Left renal cortex interstitium (tissue), 4 donors: ENCODE measurements around the gene NTN3. TPM values are rescaled to one million over a fixed set of nuclear protein-coding genes. Genes with fewer than 3 reads are reported as not detected.
A peak's percentile ranks its signal among the peaks of the same experiment; 100 is the strongest.

Source experiments
- DNase-seq, 4 donors: peaks; one replicate each; pipeline ENCODE4 v3.0.0-alpha.2; 2013; ENCODE audit warnings: low read depth in 4 of 4, low spot score in 2 of 4, missing footprints in 1 of 4
- polyA plus RNA-seq, 4 donors: library from polyadenylated mRNA; unstranded; fragments of 120-200 nt; gene quantifications; one replicate each; pipeline ENCODE4 v1.2.1, GENCODE V29; 2013; ENCODE audit not compliant: insufficient read length in 4 of 4

The NTN3 gene
- polyA plus RNA-seq, 4 donors = 1.9 to 5.0 (median 3.8) TPM

GRCh38 chr16:2494616-2495015 is 23.5 kb downstream of the NTN3 start:
- DNase-seq = no peak

GRCh38 chr16:2495041-2495440 is 23.9 kb downstream of the NTN3 start:
- DNase-seq = no peak

GRCh38 chr16:2496223-2497115 is 25.4 kb downstream of the NTN3 start:
- no peak for DNase-seq

DNA sequence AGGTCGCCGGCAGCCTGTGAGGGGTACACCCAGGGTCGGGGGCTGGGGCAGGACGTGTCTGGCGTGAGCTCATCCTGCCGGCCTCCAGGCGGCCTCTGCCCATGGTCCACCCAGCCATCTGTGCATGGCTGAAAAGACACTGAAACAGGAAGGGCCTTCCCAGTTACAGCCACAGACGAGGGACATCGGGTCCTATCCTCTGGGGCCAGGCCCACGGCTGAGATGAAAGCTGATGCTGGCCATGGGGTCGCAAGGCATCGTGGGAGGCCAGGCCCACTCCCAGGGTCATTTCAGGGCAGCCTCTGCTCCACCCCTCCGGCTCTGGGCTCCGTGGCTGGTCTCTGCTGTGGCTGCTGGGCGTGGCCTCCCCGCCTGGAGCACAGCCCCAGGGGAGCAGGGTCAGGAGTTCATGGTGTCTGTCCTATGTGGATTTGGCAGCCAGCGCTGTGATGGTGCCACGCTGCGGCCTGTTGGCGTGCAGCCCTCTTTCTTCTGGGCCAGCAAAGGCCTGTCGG is 26.1 kb downstream of the NTN3 start:
- no peak for DNase-seq

DNA sequence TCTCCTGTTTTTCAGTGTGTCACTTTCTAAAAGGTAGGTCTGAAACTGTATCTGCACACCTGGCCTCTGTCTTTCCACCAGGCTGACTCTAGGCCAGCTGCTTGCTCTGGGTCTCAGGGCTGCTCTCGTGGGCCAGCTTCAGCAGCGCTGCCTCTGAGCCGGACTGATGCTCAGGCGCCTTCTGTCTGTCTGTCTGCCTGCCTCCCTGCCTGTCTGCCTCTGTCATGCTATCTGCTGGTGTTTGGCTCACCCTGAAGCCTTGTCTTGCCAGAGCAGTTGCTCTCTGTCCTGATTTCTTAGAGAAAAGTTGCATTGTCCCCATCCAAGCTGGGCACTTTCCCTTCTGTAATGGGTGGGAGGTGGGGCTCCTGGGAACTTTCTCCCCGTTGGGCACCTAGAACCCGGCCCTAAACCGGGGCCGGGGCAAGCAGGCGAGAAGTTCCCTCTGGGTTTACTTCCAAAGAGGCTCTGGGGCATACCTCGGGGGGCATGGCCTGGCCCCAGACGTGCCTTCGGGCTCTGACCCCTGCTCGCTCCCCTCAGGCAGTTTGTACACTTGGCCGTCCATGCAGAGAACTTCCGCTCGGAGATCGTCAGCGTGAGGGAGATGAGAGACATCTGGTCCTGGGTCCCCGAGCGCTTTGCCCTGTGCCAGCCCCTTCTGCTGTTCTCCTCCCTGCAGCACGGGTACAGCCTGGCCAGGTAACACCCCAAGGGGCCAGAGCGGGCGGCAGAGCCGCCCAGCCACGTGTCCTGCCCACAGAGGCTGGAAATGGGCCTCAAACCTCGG is 26.8 kb downstream of the NTN3 start:
- no peak for DNase-seq

GRCh38 chr16:2498531-2499253 is 27.6 kb downstream of the NTN3 start:
- no peak for DNase-seq

- no peak for DNase-seq
Observed at GRCh38 chr16:2499454-2499853, 28.4 kb downstream of the NTN3 start.

DNA sequence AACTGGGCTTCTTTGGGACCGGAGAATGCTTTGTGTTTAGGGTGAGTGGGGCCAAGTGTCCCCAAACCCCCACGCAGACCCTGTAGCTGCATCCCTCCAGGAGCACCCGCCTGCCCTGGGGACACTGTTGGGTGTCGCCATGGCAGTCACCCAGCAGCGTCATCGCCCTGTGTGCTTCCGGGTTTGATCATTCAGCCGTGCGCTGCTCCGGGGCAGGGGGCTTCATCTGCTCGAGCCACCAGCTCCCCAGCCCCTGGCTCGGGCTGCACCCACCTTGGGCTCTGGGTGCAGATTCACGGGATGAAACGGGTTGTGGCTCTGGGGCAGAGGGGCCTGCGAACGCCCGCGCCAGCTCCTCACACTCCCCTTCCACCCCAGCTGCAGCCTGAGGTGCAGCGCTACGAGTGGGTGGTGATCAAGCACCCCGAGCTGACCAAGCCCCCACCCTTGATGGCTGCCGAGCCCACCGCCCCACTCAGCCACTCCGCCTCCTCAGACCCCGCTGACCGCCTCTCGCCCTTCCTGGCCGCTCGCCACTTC is 28.9 kb downstream of the NTN3 start:
- DNase-seq = no peak

DNA sequence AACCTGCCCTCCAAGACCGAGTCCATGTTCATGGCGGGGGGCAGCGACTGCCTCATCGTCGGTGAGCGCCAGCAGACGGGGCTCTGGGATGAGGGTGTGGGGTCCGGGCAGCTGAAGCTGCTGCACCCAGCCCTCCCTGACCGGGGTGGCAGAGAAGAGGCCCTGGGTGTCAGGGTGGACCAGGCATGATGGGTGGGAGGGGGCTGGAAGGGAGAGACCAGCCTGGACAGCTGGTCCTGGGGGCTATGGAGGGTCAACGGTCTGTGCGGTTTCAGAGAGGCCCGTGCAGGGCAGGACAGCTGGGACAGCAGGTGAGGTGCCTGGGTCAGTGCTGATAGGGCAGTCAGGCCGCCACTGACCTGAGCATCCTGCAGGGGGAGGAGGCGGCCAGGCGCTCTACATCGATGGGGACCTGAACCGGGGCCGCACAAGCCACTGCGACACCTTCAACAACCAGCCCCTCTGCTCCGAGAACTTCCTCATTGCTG is 29.4 kb downstream of the NTN3 start:
- no peak for DNase-seq

DNA sequence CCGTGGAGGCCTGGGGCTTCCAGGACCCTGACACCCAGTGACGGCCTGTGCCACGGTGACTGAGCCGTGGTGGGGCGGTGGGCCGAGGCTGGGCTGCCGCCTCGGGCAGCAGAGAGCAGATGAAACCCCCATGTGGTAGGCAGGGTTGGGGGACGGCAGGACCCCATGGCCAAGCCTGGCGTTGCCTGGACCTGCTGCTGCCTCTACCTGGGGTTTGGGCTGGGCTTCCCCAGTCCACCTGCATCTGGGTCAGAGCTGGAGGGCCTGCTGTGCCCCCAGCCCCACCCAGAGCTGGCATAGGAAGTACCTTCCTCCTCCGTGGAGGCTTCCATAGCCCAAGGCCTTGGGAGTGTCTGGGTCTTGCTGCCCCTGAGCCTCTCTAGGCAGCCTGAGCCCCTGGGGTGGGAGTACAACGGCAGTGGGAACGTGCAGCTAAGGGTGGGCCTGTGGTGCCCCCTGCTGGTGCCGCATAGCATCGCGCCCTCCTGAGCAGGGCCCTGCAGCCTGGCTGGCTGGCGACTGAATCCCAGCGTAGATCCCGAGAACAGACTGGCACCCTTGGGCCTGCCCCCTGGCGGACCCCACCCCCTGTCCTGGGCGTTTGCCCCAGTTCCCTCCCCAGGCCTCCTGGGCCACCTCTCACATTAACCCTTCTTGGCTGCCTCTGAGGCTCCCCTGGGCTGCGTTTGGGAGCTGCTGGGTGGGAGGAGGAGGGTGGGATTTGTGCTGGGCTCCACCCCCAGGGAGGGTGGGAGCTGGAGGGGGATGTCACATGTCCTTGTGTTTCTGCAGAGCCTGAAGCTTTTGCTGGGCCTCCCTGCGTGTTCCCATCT is 30.0 kb downstream of the NTN3 start:
- peak; percentile 74 to 84 (median 81) for DNase-seq

- DNase-seq = no peak
Observed at GRCh38 chr16:2501946-2502895, 31.1 kb downstream of the NTN3 start.

- no peak for DNase-seq
Observed at GRCh38 chr16:2505695-2506094, 34.6 kb downstream of the NTN3 start.

DNA sequence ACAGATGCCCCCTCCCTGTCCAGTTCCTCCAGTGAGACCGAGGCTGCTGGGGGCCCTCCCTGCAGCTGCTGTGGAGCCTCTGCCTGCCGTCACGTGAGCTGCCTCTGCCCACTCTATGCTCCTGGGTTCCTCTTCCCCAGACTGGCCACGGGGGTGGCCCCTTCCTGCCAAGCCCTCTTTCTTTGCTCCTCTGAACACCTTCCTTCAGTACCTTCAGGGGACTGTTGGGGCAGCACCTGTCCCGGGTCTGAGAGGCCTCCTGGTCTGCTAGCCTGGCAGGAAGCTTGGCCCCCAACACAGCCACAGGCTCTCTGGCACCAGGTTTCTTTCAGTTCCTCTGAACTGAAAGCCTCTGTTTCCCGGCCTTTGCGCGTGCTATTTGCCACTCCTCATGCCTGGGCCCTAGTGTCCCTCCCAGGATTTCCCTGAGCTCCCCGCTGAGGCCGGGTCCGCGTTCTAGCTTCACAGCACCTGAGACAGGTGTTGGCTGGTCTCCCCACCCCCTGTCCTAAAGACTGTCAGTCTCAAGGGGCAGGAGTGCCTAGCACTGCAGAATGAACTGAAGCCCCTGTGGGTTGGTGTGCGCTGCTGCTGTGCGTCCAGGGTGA is 36.1 kb downstream of the NTN3 start:
- no peak for DNase-seq

DNA sequence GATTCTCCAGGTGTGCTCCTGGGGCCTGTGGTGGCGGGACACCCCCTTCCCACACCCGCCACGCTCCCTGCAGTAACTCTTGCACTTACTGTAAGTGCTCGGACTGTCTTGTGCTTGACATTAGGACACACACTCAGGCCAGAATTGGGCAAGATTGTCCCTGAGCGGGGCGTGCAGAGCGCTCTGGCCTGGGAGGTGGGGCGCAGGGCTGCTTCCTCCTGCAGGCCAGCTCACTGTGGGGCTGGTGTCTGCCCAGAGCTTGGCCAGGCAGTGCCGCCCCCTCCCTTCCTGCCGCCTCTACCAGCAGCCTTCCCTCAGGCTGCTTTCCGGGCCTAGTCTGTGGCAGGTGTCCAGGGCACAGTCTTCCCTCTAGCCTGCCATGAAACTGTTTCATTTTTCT is 36.6 kb downstream of the NTN3 start:
- no peak for DNase-seq

DNA sequence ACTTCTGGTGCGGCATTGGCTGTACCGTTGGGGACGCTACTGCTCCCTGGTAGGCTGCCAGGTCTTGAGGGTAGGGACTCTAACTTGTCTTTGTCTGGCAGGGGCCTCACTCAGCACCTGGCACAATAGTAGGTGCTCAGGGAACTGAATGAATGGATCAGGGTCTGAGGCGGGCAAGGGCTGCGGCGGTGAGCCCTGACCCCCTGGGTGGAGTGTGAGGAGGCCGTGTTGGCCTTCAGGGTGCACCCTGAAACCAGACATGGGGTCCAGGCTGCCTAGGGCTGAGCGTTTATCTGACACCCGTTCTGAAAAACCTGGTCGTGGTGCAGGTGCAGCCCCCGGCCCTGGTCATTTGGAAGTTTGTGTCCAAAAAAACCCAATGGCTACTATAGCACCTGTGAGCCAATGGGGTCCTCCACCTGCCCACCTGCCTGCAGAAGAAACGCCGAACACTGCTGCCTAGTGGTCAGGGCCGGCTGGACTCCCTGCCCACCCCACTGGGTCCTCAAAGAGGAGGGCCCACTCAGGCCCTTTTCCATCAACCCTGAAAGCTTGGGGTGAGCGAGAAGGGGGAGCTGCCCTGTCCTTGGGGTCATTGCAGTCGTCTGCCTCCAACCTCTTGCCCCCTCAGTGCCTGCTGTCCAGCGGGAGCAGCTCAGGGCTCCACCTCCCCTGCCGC is 37.8 kb downstream of the NTN3 start:
- DNase-seq = no peak

- no peak for DNase-seq
Observed at GRCh38 chr16:2511128-2511800, 40.2 kb downstream of the NTN3 start.
